Upper lobe of right lung (tissue), 1 donor: Measurements from ENCODE around the gene PDLIM7. TPM values are rescaled to one million over a fixed set of nuclear protein-coding genes. Genes with fewer than 3 reads are reported as not detected.

Experiments used
- ATAC-seq: fragments of 200-7000 bp; cut with Tn5 transposase; one replicate; pipeline ENCODE4 v1.9.1; 2020; ENCODE audit warnings: mild to moderate bottlenecking, moderate library complexity
- DNase-seq: peaks from one replicate; pipeline ENCODE4 v3.0.0-alpha.2; 2020
- H3K27ac ChIP-seq: fragments of 200-600 bp; one replicate; pipeline ENCODE4 v1.8.0; 2022
- H3K27me3 ChIP-seq: fragments of 200-600 bp; one replicate; pipeline ENCODE4 v1.8.0; 2022; ENCODE audit warnings: mild to moderate bottlenecking
- H3K36me3 ChIP-seq: fragments of 200-600 bp; one replicate; pipeline ENCODE4 v1.8.0; 2022
- H3K4me1 ChIP-seq: fragments of 200-600 bp; one replicate; pipeline ENCODE4 v1.8.0; 2022
- H3K4me3 ChIP-seq: fragments of 200-600 bp; one replicate; pipeline ENCODE4 v1.8.0; 2022; ENCODE audit warnings: mild to moderate bottlenecking
- H3K9me3 ChIP-seq: fragments of 200-600 bp; one replicate; pipeline ENCODE4 v1.8.0; 2022
- intact Hi-C: fragments of 100-400 bp; cut with DNase I; formaldehyde crosslinking; loops from one replicate; pipeline ENCODE4 v1.11.0; 2022
- total RNA-seq: library from RNA; stranded (reverse); fragmentation: NEBNext Ultra II Directional; extraction: Animal tissue kit (Norgen Biotek cat#: 25700); gene quantifications from one replicate; pipeline ENCODE4 v1.2.1, GENCODE V29; 2021
- TF ChIP-seq, protein P1 (sequence below): fragments of 200-600 bp; IDR thresholded peaks from one replicate; pipeline ENCODE4 v1.8.0; 2022; ENCODE audit warnings: antibody characterized with exemption
- donor health status: DM: no; HTN: yes; CAD: no; lungs with severe emphysema.

Gene PDLIM7
- total RNA-seq, 1 donor from 2014 or later: 59.1 TPM

DNA sequence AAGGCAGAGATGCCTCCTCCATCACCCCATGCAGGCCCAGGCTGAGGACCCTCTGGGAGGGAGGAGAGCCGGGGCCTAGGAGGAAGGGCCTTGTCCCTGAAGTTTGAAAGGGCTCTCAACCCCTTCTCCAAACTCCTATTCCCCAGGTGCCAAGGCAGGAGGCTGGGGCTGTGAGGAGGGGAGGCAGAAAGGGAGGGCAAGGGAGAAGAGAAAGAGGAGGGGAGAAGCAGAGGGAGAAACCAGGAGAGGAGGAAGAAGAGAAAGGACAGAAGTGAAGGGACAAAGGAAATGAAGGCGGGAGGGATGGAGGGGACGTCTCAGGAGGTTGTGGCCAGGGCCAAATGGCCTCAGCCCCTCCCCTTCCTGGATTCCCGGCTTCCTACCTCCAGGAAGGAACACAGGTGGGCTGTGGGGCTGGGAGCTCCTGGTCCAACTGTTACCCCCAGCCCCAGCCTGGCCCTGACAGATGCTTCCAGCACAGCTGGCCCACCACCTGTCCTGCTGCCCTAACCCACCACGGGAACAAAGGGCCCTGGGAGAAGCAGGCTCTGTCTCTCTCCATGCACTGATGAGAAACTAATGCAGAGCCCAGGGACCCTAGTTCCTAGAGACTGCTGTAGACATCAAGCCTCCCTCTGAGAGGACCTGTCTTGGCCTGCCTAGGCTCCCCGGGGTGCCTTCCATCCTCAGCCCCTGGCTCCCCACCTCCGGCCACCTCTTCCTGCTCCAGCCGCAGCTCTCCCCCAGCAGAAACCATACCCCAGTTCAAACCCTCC is 27.5 kb downstream of the PDLIM7 start:
- Histone ChIP-seq H3K4me1 (peaks cover 10% of the 10 kb centered on the region), H3K27ac (no peak overlapping the region), H3K4me3 (no peak overlapping the region), H3K36me3 (peaks cover 14% of the 10 kb centered on the region), H3K9me3 (no peaks in the 10 kb centered on the region), H3K27me3 (no peaks in the 10 kb centered on the region)
- DNase-seq: no peak
- TF ChIP-seq, protein P1, sequence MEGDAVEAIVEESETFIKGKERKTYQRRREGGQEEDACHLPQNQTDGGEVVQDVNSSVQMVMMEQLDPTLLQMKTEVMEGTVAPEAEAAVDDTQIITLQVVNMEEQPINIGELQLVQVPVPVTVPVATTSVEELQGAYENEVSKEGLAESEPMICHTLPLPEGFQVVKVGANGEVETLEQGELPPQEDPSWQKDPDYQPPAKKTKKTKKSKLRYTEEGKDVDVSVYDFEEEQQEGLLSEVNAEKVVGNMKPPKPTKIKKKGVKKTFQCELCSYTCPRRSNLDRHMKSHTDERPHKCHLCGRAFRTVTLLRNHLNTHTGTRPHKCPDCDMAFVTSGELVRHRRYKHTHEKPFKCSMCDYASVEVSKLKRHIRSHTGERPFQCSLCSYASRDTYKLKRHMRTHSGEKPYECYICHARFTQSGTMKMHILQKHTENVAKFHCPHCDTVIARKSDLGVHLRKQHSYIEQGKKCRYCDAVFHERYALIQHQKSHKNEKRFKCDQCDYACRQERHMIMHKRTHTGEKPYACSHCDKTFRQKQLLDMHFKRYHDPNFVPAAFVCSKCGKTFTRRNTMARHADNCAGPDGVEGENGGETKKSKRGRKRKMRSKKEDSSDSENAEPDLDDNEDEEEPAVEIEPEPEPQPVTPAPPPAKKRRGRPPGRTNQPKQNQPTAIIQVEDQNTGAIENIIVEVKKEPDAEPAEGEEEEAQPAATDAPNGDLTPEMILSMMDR: no peak
- intact Hi-C loops: no loop called here
- no peak for ATAC-seq

DNA sequence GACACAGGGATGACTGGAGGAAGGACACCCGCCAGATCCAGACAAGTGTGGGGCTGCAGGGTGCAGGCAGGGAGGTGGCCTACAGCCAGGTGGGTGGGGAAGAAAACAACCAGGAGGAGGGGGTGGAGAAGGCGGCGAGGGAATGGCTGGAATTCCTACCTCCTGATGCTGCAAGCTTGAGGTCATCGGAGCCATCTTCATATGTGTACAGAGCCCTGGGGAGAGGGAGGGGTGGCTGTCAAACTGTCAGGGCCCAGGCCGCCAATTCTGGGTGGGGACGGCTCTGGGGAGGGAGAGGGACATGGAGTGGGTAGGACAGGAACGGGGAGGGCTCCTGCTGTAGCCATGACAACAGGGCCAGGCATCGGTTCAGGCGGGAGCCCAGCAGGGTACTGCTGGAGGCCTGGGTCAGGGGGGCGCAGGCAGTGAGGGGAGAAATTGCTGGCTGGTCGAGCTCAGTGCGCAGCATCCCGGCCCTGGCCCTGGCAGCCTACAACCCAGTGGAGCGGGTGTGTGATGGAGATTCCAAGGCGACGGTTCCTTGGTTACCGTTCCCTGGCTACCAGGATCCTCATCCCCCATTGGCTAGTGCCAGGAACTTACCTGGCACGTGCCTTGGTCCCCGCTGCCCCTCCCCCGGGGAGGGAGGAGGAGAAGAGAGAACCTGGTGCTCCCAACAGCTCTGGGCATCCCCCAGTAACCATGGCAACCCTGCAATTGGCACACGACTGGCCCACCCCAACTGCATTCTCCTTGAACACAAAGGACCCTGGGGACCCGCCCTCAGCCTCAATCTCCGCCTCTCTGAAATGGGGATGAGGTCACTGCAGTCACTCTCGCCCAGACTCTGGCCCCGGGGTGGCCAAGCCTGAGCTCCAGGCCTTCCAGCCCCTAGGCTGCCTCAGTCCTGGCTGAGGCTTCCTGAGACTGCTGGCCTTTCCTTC is 28.4 kb downstream of the PDLIM7 start:
- H3K4me3 ChIP-seq: no peak overlapping the region
- ATAC-seq (no peak), DNase-seq (no peak)
- H3K27ac ChIP-seq: no peak overlapping the region
- no peaks in the 10 kb centered on the region for H3K27me3 ChIP-seq
- no peaks in the 10 kb centered on the region for H3K9me3 ChIP-seq
- intact Hi-C loops: no loop called here
- peaks cover 10% of the 10 kb centered on the region for H3K4me1 ChIP-seq
- peaks cover 14% of the 10 kb centered on the region for H3K36me3 ChIP-seq
- TF ChIP-seq, protein P1: no peak

DNA sequence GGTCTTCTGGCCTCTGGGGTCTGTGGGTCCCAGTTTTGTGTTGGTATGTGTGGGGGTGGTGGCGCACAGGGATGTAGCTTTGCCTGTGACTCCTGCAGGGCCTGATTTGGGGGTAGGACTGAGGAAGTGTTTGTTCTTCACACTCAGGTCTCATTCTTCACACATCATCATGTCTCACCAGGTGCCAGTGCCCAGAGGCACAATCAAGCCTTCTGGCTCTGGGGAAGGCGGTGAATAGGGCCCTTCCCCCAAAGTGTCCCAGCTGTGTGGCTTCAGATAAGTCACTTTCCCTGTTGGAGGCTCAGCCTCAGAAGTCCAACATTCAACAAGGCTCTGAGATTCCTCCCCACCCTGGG is 29.1 kb downstream of the PDLIM7 start:
- TF ChIP-seq, protein P1: no peak
- Histone ChIP-seq H3K9me3 (no peaks in the 10 kb centered on the region), H3K36me3 (peaks cover 14% of the 10 kb centered on the region), H3K4me1 (peaks cover 10% of the 10 kb centered on the region), H3K27ac (no peak overlapping the region), H3K4me3 (no peak overlapping the region), H3K27me3 (no peaks in the 10 kb centered on the region)
- DNase-seq (no peak), ATAC-seq (no peak)
- intact Hi-C loops: no loop called here

DNA sequence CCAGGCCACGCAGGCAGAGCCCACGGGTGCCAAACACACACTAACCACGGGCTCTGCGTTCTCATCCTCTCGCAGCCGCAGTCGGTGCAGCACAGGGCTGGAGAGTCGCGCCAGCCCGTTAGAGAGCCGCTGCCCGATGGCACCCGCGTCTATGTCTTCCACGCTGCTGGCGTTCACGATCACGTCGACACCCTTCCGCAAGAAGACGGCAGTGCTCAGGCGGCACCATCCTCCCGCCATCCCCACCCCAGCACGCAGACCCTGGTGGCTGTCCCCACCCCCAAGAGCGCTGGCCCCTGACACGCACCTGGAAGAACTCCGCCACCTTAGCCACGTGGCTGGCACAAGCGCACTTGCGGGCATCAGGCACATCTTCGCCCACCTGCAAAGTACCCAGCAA is 30.0 kb downstream of the PDLIM7 start:
- TF ChIP-seq, protein P1: no peak
- Histone ChIP-seq H3K4me1 (peaks cover 8% of the 10 kb centered on the region), H3K4me3 (no peak overlapping the region), H3K27me3 (no peaks in the 10 kb centered on the region), H3K36me3 (peaks cover 14% of the 10 kb centered on the region), H3K27ac (no peak overlapping the region), H3K9me3 (no peaks in the 10 kb centered on the region)
- DNase-seq (no peak), ATAC-seq (no peak)
- intact Hi-C loops: no loop called here

DNA sequence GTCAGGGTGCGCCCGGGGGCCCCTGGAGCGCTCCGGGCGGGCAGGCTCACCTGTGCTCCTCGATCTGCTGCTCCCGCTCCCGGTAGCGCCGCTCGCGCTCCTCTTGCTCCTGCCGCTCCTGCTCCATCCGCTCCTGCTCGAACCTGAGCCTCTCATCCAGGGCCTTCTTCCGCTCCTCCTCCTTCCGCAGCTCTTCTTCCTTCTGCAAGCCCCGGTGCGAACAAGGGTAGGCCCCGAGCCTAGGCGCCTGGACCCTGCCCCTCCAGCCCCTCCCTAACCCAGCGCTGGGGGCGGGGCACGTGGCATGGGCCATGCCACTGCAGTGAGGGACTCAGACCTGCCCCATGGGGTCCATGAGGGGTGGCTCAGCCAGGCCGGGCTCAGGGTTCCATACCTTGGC is 30.5 kb downstream of the PDLIM7 start:
- ATAC-seq (no peak), DNase-seq (no peak)
- intact Hi-C loops: no loop called here
- Histone ChIP-seq H3K27me3 (no peaks in the 10 kb centered on the region), H3K36me3 (peaks cover 14% of the 10 kb centered on the region), H3K27ac (no peak overlapping the region), H3K9me3 (no peaks in the 10 kb centered on the region), H3K4me1 (peaks cover 7% of the 10 kb centered on the region), H3K4me3 (no peak overlapping the region)
- TF ChIP-seq, protein P1: no peak
